Hepatocyte (in vitro differentiated cells): ENCODE data around the gene BARX2. TPM values are rescaled to one million over a fixed set of nuclear protein-coding genes. Genes with fewer than 3 reads are reported as not detected.

Experiments
- DNase-seq: peaks from one replicate; pipeline ENCODE4 v3.0.0-alpha.2; 2016; ENCODE audit warnings: low spot score
- H2AFZ ChIP-seq: fragments of 200-600 bp; sonication (generic); 2 replicates; pipeline ENCODE4 v1.6.0; 2016; ENCODE audit warnings: antibody characterized with exemption, mild to moderate bottlenecking
- H3K27ac ChIP-seq: fragments of 200-600 bp; sonication (generic); 2 replicates; pipeline ENCODE4 v1.5.1; 2016; ENCODE audit warnings: mild to moderate bottlenecking
- H3K27me3 ChIP-seq: fragments of 200-600 bp; sonication (generic); 2 replicates; pipeline ENCODE4 v1.6.1; 2016
- H3K36me3 ChIP-seq: fragments of 200-600 bp; sonication (generic); replicated peaks from 2 replicates; pipeline ENCODE4 v1.5.1; 2016; ENCODE audit warnings: low read depth; ENCODE audit not compliant: insufficient read depth
- H3K4me1 ChIP-seq: fragments of 200-600 bp; sonication (generic); 2 replicates; pipeline ENCODE4 v1.5.1; 2016; ENCODE audit warnings: mild to moderate bottlenecking, moderate library complexity; ENCODE audit not compliant: insufficient read depth
- H3K4me2 ChIP-seq: fragments of 200-600 bp; sonication (generic); 2 replicates; pipeline ENCODE4 v1.6.0; 2016
- H3K4me3 ChIP-seq: fragments of 200-600 bp; sonication (generic); 2 replicates; pipeline ENCODE4 v1.5.1; 2016; ENCODE audit warnings: mild to moderate bottlenecking
- H3K79me2 ChIP-seq: fragments of 200-600 bp; sonication (generic); 2 replicates; pipeline ENCODE4 v1.6.0; 2017; ENCODE audit warnings: mild to moderate bottlenecking
- H3K9me2 ChIP-seq: fragments of 200-600 bp; sonication (generic); replicated peaks from 2 replicates; pipeline ENCODE4 v1.6.0; 2017; ENCODE audit warnings: mild to moderate bottlenecking; ENCODE audit not compliant: insufficient read depth
- H3K9me3 ChIP-seq: fragments of 200-600 bp; sonication (generic); 2 replicates; pipeline ENCODE4 v1.5.1; 2016; ENCODE audit warnings: low read depth, mild to moderate bottlenecking
- H4K20me1 ChIP-seq: fragments of 200-600 bp; sonication (generic); 2 replicates; pipeline ENCODE4 v1.6.0; 2016; ENCODE audit warnings: mild to moderate bottlenecking; ENCODE audit not compliant: insufficient read depth, poor library complexity, severe bottlenecking
- EZH2 ChIP-seq: fragments of 200-600 bp; sonication (generic); IDR thresholded peaks from 2 replicates; pipeline ENCODE4 v1.6.1; 2016; ENCODE audit warnings: antibody characterized with exemption, mild to moderate bottlenecking, borderline replicate concordance
- EZH2phosphoT487 ChIP-seq: fragments of 200-600 bp; sonication (generic); IDR thresholded peaks from one replicate; pipeline ENCODE4 v1.6.1; 2018; ENCODE audit warnings: antibody characterized with exemption, mild to moderate bottlenecking, low read depth, moderate library complexity; ENCODE audit not compliant: unreplicated experiment, severe bottlenecking
- WGBS: methylation state at CpG from one replicate; pipeline ENCODE4 v1.1.6; 2016; ENCODE audit warnings: low lambda C conversion rate; ENCODE audit errors: missing lambda C conversion rate; 5-methylcytosine and 5-hydroxymethylcytosine counted together
- polyA plus RNA-seq: library from polyadenylated mRNA; unstranded; fragments of >200 nt; fragmentation: Nextera tagmentation; extraction: Ambion mirVana; gene quantifications from 2 replicates; pipeline ENCODE4 v1.2.1, GENCODE V29; 2016
- total RNA-seq: library from RNA; depleted of rRNA; stranded (reverse); fragments of >200 nt; gene quantifications from 2 replicates; pipeline ENCODE4 v1.2.3, GENCODE V29; 2014
- TF ChIP-seq, protein P1 (sequence below): fragments of 200-600 bp; sonication (generic); IDR thresholded peaks from 2 replicates; pipeline ENCODE4 v1.5.1; 2016; ENCODE audit warnings: antibody characterized with exemption, mild to moderate bottlenecking; ENCODE audit not compliant: poor library complexity

The BARX2 gene
- total and polyA plus RNA-seq, 2 experiments from 2014 or later: 0.10 to 0.77 TPM

DNA sequence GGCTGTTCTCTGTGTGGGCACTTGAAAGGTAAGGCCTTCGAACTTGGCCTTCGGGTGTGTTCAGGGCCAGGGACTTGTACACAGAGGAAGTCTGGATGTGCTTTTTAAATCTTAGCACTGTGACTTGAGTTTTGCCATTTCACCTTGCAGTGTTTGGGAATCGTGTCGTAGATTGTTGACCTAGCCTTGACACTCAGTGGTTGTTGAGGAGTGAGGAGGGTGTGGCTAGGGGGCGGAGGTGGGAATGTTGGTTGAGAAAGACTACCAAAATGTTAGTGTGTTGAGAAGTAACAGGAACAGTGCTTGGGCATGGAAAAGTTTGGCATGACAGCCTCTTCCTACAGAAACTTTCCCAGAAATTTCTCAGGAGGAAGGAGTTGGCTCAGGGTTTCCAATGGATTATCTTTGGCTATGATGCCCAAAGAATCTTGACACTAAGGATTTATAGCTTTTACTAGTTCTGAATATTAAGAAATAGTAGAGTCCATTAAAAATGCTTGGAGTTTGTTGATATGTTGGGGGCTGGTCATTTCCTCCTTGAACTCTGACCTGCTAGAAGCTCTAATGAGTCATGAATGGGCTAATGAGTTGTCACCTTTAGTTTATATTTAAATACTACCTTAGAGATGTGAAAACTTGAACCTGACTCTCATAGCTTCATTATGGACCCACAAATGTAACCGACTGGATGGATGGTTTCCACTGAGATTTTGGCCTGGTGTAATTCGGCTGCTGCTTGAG, 40.6 kb downstream of the BARX2 start:
- Histone ChIP-seq H3K4me2 (no peak overlapping the region), H3K79me2 (no peaks in the 10 kb centered on the region), H2AFZ (no peak overlapping the region), H3K9me2 (no peaks in the 10 kb centered on the region), H4K20me1 (no peaks in the 10 kb centered on the region), H3K9me3 (no peaks in the 10 kb centered on the region), H3K27me3 (no peaks in the 10 kb centered on the region), H3K4me1 (no peaks in the 10 kb centered on the region), H3K36me3 (no peaks in the 10 kb centered on the region), H3K4me3 (no peak overlapping the region), H3K27ac (no peak overlapping the region)
- DNase-seq: no peak
- TF ChIP-seq, protein P1, sequence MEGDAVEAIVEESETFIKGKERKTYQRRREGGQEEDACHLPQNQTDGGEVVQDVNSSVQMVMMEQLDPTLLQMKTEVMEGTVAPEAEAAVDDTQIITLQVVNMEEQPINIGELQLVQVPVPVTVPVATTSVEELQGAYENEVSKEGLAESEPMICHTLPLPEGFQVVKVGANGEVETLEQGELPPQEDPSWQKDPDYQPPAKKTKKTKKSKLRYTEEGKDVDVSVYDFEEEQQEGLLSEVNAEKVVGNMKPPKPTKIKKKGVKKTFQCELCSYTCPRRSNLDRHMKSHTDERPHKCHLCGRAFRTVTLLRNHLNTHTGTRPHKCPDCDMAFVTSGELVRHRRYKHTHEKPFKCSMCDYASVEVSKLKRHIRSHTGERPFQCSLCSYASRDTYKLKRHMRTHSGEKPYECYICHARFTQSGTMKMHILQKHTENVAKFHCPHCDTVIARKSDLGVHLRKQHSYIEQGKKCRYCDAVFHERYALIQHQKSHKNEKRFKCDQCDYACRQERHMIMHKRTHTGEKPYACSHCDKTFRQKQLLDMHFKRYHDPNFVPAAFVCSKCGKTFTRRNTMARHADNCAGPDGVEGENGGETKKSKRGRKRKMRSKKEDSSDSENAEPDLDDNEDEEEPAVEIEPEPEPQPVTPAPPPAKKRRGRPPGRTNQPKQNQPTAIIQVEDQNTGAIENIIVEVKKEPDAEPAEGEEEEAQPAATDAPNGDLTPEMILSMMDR: no peak
- TF ChIP-seq EZH2phosphoT487: no peak
- no peak for TF ChIP-seq EZH2
- whole genome bisulfite sequencing: 90% methylated on average over 7 of the region's 7 CpGs

DNA sequence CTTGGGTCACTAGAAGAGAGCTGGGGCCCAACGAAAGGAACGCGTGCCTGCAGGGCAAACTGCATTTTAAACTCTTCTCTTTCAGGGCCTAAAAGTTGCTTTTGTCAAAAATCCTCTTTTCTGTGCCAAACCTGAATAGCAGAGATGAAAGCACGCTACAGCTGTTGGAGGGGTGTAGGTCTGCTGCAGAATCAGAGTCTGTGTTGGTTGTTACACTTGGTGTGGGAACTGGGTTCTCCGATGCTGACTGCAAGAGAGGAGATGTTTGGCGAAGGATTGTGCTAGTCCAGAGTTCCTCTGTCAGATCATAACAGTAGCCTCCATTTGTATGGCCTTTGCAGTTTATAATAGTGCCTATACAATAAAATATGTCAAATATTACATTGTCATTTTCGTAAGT, 41.8 kb downstream of the BARX2 start:
- Histone ChIP-seq H3K79me2 (no peaks in the 10 kb centered on the region), H3K36me3 (no peaks in the 10 kb centered on the region), H3K4me2 (no peak overlapping the region), H3K9me2 (no peaks in the 10 kb centered on the region), H4K20me1 (no peaks in the 10 kb centered on the region), H3K9me3 (no peaks in the 10 kb centered on the region), H3K4me1 (no peaks in the 10 kb centered on the region), H3K4me3 (no peak overlapping the region), H2AFZ (no peak overlapping the region), H3K27me3 (no peaks in the 10 kb centered on the region), H3K27ac (peak overlapping the region; percentile 21)
- WGBS: 93% methylated on average over 7 of the region's 7 CpGs
- no peak for DNase-seq
- TF ChIP-seq EZH2: no peak

DNA sequence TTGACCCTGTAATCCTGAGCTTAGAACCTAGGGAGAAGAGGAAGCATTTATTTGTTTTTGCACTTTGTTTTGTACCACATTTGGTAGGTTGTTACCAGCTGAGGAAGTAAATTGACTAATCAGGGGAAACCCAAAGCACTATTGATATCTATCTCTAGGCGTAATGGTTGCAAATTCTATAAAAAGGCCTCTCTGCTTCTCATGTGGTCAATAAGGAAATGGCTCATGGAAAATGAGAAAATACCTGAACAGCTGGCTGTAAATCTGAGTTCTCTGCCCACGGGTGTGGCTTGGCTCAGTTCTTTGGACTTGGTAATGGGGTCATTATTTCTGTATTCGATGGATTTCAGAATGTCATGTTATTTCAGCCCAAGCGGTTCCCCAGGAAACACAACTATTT, 42.4 kb downstream of the BARX2 start:
- H3K79me2 ChIP-seq: no peaks in the 10 kb centered on the region
- H3K9me2 ChIP-seq: no peaks in the 10 kb centered on the region
- H3K27me3 ChIP-seq: no peaks in the 10 kb centered on the region
- H4K20me1 ChIP-seq: no peaks in the 10 kb centered on the region
- TF ChIP-seq, protein P1: no peak
- no peak for TF ChIP-seq EZH2phosphoT487
- no peak for TF ChIP-seq EZH2
- DNase-seq: no peak
- no peak overlapping the region for H3K4me3 ChIP-seq
- no peak overlapping the region for H2AFZ ChIP-seq
- H3K27ac ChIP-seq: peak overlapping the region; percentile 57
- no peaks in the 10 kb centered on the region for H3K4me1 ChIP-seq
- no peak overlapping the region for H3K4me2 ChIP-seq
- no peaks in the 10 kb centered on the region for H3K36me3 ChIP-seq
- 77% methylated on average over 4 of the region's 4 CpGs for WGBS
- no peaks in the 10 kb centered on the region for H3K9me3 ChIP-seq

DNA sequence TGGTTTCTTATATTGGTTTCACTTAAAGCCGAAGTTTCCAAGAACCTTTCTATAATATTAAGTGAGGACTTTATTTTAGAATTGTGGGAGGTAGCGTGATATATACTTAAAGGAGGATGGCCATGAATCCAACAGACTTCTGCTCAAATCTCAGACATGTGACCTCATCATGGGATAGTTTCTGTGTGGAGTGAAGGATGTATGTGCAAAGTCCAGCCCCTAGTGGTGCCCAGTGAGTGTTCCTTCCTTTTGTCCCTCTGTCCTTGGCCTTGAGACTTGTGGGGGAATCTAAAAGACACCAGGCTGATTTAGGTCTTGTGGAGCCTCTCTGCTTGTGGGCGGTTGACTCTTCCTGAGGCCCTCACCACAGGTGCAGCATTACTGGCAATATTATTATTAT, 43.7 kb downstream of the BARX2 start:
- no peak overlapping the region for H3K4me2 ChIP-seq
- H3K4me3 ChIP-seq: no peak overlapping the region
- H3K9me2 ChIP-seq: no peaks in the 10 kb centered on the region
- H3K36me3 ChIP-seq: no peaks in the 10 kb centered on the region
- TF ChIP-seq EZH2phosphoT487 (no peak), EZH2 (no peak)
- TF ChIP-seq, protein P1: no peak
- H4K20me1 ChIP-seq: no peaks in the 10 kb centered on the region
- H2AFZ ChIP-seq: no peak overlapping the region
- H3K79me2 ChIP-seq: no peaks in the 10 kb centered on the region
- H3K27me3 ChIP-seq: no peaks in the 10 kb centered on the region
- no peaks in the 10 kb centered on the region for H3K4me1 ChIP-seq
- WGBS: 94% methylated on average over 3 of the region's 3 CpGs
- no peaks in the 10 kb centered on the region for H3K9me3 ChIP-seq
- no peak for DNase-seq
- H3K27ac ChIP-seq: peak overlapping the region; percentile 57
